Muscle layer of duodenum (tissue), 2 donors: ENCODE data around the gene GLIPR1L1.

ENCODE experiments used
- H3K27ac ChIP-seq: one replicate; pipeline ENCODE4 v1.7.0; 2013; ENCODE audit warnings: mild to moderate bottlenecking, low read length
- H3K27me3 ChIP-seq: one replicate; pipeline ENCODE4 v1.7.0; 2013; ENCODE audit warnings: low read depth, mild to moderate bottlenecking, control low read depth, low read length
- H3K36me3 ChIP-seq, 2 donors: one replicate each; pipeline ENCODE4 v1.7.0; 2013; ENCODE audit warnings: low read length in 2 of 2, control low read depth in 1 of 2, mild to moderate bottlenecking in 1 of 2; ENCODE audit not compliant: insufficient read depth in 2 of 2, control insufficient read depth in 1 of 2
- H3K4me1 ChIP-seq, 2 donors: one replicate each; pipeline ENCODE4 v1.7.0; 2013; ENCODE audit warnings: low read length in 2 of 2, mild to moderate bottlenecking in 2 of 2, control low read depth in 1 of 2, moderate library complexity in 1 of 2; ENCODE audit not compliant: insufficient read depth in 2 of 2, control insufficient read depth in 1 of 2
- H3K4me3 ChIP-seq, 2 donors: one replicate each; pipeline ENCODE4 v1.7.0; 2013; ENCODE audit warnings: low read length in 2 of 2, low read depth in 1 of 2, mild to moderate bottlenecking in 1 of 2
- H3K9me3 ChIP-seq, 2 donors: one replicate each; pipeline ENCODE4 v1.7.0; 2013; ENCODE audit warnings: low read length in 2 of 2, control low read depth in 1 of 2, mild to moderate bottlenecking in 1 of 2; ENCODE audit not compliant: control insufficient read depth in 1 of 2
- donor health status: healthy.

The GLIPR1L1 gene

DNA sequence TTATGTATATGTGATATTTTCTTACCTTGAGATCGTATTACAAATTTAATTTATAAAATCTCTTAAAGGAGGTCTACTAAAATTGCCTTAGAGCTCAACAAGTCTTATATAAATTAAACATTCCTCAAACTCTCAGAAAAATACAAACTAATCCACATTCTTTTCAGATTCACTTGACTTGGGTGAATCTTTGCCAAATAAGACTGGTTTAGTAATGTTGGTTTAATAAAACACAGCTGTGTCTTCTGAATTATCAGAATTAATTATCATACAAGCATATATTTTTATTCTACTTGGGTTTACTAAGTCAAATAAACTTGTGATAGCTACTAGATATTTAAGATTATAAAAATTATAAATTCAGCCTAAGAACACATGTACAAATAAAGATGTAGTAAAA is 69.8 kb downstream of the GLIPR1L1 start:
- Histone ChIP-seq H3K36me3 (no peaks in the 10 kb centered on the region), H3K4me3 (no peak overlapping the region), H3K9me3 (no peaks in the 10 kb centered on the region), H3K27ac (no peak overlapping the region), H3K27me3 (no peaks in the 10 kb centered on the region), H3K4me1 (no peaks in the 10 kb centered on the region)

DNA sequence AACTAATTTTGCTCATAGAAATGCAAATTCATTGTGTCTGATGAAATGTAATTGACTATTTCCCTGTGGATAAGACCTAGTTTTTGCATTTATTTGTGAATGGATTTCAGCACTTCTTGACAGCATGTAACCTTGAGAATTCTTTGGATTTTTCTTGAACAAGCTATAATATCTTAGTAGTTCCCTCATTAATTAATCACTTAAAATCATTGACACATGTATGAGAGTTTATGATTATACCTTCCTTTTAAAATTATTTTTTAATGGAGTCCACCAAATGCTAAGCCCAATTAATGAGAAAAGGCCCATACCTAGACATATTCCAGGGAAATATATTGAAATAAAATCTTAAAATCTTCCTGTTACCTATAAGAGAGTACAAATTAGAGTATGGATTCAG is 73.2 kb downstream of the GLIPR1L1 start:
- Histone ChIP-seq H3K36me3 (no peaks in the 10 kb centered on the region), H3K27me3 (no peaks in the 10 kb centered on the region), H3K4me1 (no peaks in the 10 kb centered on the region), H3K27ac (no peak overlapping the region), H3K4me3 (no peak overlapping the region), H3K9me3 (no peaks in the 10 kb centered on the region)

DNA sequence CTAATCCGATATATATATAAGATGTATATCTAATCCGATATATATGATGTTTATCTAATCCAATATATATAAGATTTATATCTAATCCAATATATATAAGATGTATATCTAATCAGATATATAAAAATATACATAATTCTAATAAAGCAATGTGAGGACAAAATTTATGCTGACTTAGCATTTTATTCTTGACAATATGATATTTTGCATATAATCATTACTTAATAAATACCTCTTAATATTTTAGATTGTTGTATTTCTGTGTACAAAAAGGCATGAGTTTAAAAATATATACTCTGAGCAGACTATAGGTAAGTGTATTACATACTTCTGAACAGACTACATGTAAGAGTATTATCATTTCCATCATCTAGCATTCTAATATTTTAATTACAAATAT is 75.4 kb downstream of the GLIPR1L1 start:
- Histone ChIP-seq H3K27ac (no peak overlapping the region), H3K4me1 (no peaks in the 10 kb centered on the region), H3K27me3 (no peaks in the 10 kb centered on the region), H3K4me3 (no peak overlapping the region), H3K36me3 (no peaks in the 10 kb centered on the region), H3K9me3 (no peaks in the 10 kb centered on the region)

DNA sequence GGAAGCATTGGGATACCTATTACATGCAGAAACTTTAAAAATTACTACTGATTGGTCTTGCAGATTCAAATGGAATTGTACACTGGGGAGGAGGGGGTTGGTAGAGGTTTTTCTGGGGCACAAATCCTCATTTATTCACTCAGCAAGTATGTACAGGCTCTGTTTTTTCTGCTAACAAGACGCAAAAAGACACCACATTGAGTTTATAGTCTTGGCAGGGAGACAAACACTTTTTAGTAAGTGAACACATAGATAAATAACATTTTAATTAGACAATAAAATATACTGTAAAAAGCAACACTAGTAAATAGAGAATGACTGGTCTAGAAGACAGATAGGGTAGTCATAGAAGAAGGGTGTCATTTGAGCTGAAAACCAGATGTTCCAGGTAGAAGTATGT is 80.2 kb downstream of the GLIPR1L1 start:
- Histone ChIP-seq H3K4me3 (no peak overlapping the region), H3K27ac (no peak overlapping the region), H3K4me1 (no peaks in the 10 kb centered on the region), H3K36me3 (no peaks in the 10 kb centered on the region), H3K27me3 (no peaks in the 10 kb centered on the region), H3K9me3 (peaks cover 0 to 3% of the 10 kb centered on the region in 2 donors)

DNA sequence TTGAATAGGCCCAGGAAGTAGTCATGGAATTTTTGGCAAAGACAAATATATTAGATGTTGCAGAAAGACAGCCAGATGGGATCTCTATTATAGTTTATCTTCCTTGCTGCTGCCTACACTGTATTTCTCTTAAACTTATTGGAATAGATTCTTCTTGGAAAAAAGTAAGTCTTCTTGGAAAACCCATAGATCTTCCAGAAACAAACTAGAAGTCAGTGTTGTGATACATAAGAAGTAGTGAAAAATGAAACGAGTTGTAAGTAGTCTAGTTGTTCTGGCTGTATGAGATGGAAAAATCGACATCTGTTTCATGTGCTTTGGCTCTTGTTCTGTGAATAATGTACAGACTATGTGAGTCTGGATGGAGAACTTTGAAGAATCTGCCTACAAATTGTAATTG is 85.4 kb downstream of the GLIPR1L1 start:
- no peak overlapping the region for H3K27ac ChIP-seq
- H3K27me3 ChIP-seq, result no peaks in the 10 kb centered on the region
- H3K9me3 ChIP-seq, result peaks cover 0 to 3% of the 10 kb centered on the region in 2 donors
- H3K4me3 ChIP-seq, result no peak overlapping the region
- H3K36me3 ChIP-seq, result no peaks in the 10 kb centered on the region
- H3K4me1 ChIP-seq, result no peaks in the 10 kb centered on the region
